ENCODE results near the gene PMP22. TPM values are rescaled to one million over a fixed set of nuclear protein-coding genes. Genes with fewer than 3 reads are reported as not detected.
"Not testable (repeated sequence)": the region's sequence is repeated elsewhere in the genome, so short reads cannot be mapped to it uniquely, and the experiment has no call there.

PMP22 gene
- total and polyA plus RNA-seq, 2 donors = 12.5 to 74.0 TPM

GRCh38 chr17:15233971-15234370, 31.2 kb downstream of the PMP22 start:
- Histone ChIP-seq H3K27ac (ENCODE audit: low read depth in 1 of 2, low read length in 1 of 2) (no peak overlapping the region), H3K9me3 (ENCODE audit: control insufficient read depth in 2 of 2, insufficient read depth in 1 of 2, low read length in 1 of 2) (no peaks in the 10 kb centered on the region), H3K27me3 (ENCODE audit: control insufficient read depth in 2 of 2, insufficient read depth in 1 of 2, low read length in 1 of 2) (no peaks in the 10 kb centered on the region), H3K36me3 (ENCODE audit: control insufficient read depth in 2 of 2, insufficient read depth in 2 of 2, low read length in 1 of 2) (no peaks in the 10 kb centered on the region), H3K4me1 (ENCODE audit: control insufficient read depth in 2 of 2, insufficient read depth in 2 of 2, low read length in 2 of 2) (peaks cover 0 to 5% of the 10 kb centered on the region in 2 donors), H3K4me3 (ENCODE audit: low read length in 2 of 2) (no peak overlapping the region)
- no peak for DNase-seq (ENCODE audit: low read depth in 6 of 9, low spot score in 9 of 9)
- 98% methylated on average over 7 of the region's 7 CpGs for WGBS

- Histone ChIP-seq H3K36me3 (ENCODE audit: control insufficient read depth in 2 of 2, insufficient read depth in 2 of 2, low read length in 1 of 2) (no peaks in the 10 kb centered on the region), H3K9me3 (ENCODE audit: control insufficient read depth in 2 of 2, insufficient read depth in 1 of 2, low read length in 1 of 2) (no peaks in the 10 kb centered on the region), H3K4me1 (ENCODE audit: control insufficient read depth in 2 of 2, insufficient read depth in 2 of 2, low read length in 2 of 2) (peaks cover 0 to 5% of the 10 kb centered on the region in 2 donors), H3K27ac (ENCODE audit: low read depth in 1 of 2, low read length in 1 of 2) (no peak overlapping the region), H3K4me3 (ENCODE audit: low read length in 2 of 2) (no peak overlapping the region), H3K27me3 (ENCODE audit: control insufficient read depth in 2 of 2, insufficient read depth in 1 of 2, low read length in 1 of 2) (no peaks in the 10 kb centered on the region)
- no peak for DNase-seq (ENCODE audit: low read depth in 6 of 9, low spot score in 9 of 9)
- 92% methylated on average over 4 of the region's 4 CpGs for WGBS
Measured at GRCh38 chr17:15233022-15233805, 31.9 kb downstream of the PMP22 start.

- Histone ChIP-seq H3K36me3 (ENCODE audit: control insufficient read depth in 2 of 2, insufficient read depth in 2 of 2, low read length in 1 of 2) (no peaks in the 10 kb centered on the region), H3K9me3 (ENCODE audit: control insufficient read depth in 2 of 2, insufficient read depth in 1 of 2, low read length in 1 of 2) (no peaks in the 10 kb centered on the region), H3K27me3 (ENCODE audit: control insufficient read depth in 2 of 2, insufficient read depth in 1 of 2, low read length in 1 of 2) (no peaks in the 10 kb centered on the region), H3K27ac (ENCODE audit: low read depth in 1 of 2, low read length in 1 of 2) (no peak overlapping the region), H3K4me3 (ENCODE audit: low read length in 2 of 2) (no peak overlapping the region), H3K4me1 (ENCODE audit: control insufficient read depth in 2 of 2, insufficient read depth in 2 of 2, low read length in 2 of 2) (peaks cover 0 to 5% of the 10 kb centered on the region in 2 donors)
- DNase-seq (ENCODE audit: low read depth in 6 of 9, low spot score in 9 of 9) = no peak
- WGBS = 91% methylated on average over 3 of the region's 3 CpGs
Measured at GRCh38 chr17:15232517-15232915, 32.6 kb downstream of the PMP22 start.

- Histone ChIP-seq H3K27ac (ENCODE audit: low read depth in 1 of 2, low read length in 1 of 2) (no peak overlapping the region), H3K27me3 (ENCODE audit: control insufficient read depth in 2 of 2, insufficient read depth in 1 of 2, low read length in 1 of 2) (no peaks in the 10 kb centered on the region), H3K4me1 (ENCODE audit: control insufficient read depth in 2 of 2, insufficient read depth in 2 of 2, low read length in 2 of 2) (peaks cover 0 to 5% of the 10 kb centered on the region in 2 donors), H3K36me3 (ENCODE audit: control insufficient read depth in 2 of 2, insufficient read depth in 2 of 2, low read length in 1 of 2) (no peaks in the 10 kb centered on the region), H3K9me3 (ENCODE audit: control insufficient read depth in 2 of 2, insufficient read depth in 1 of 2, low read length in 1 of 2) (no peaks in the 10 kb centered on the region), H3K4me3 (ENCODE audit: low read length in 2 of 2) (no peak overlapping the region)
- WGBS = 96% methylated on average over 12 of the region's 12 CpGs
- no peak for DNase-seq (ENCODE audit: low read depth in 6 of 9, low spot score in 9 of 9)
Measured at GRCh38 chr17:15231851-15232516, 33.1 kb downstream of the PMP22 start.

GRCh38 chr17:15230866-15231265, 34.3 kb downstream of the PMP22 start:
- no peaks in the 10 kb centered on the region for H3K36me3 ChIP-seq (ENCODE audit: control insufficient read depth in 2 of 2, insufficient read depth in 2 of 2, low read length in 1 of 2)
- no peaks in the 10 kb centered on the region for H3K4me1 ChIP-seq (ENCODE audit: control insufficient read depth in 2 of 2, insufficient read depth in 2 of 2, low read length in 2 of 2)
- WGBS = 94% methylated on average over 18 of the region's 18 CpGs
- H3K9me3 ChIP-seq (ENCODE audit: control insufficient read depth in 2 of 2, insufficient read depth in 1 of 2, low read length in 1 of 2) = no peaks in the 10 kb centered on the region
- H3K27me3 ChIP-seq (ENCODE audit: control insufficient read depth in 2 of 2, insufficient read depth in 1 of 2, low read length in 1 of 2) = no peaks in the 10 kb centered on the region
- H3K4me3 ChIP-seq (ENCODE audit: low read length in 2 of 2) = no peak overlapping the region
- DNase-seq (ENCODE audit: low read depth in 6 of 9, low spot score in 9 of 9) = no peak
- H3K27ac ChIP-seq (ENCODE audit: low read depth in 1 of 2, low read length in 1 of 2) = no peak overlapping the region

GRCh38 chr17:15221827-15222226, 43.3 kb downstream of the PMP22 start:
- not testable (repeated sequence) for H3K4me3 ChIP-seq (ENCODE audit: low read length in 2 of 2); H3K36me3 ChIP-seq (ENCODE audit: control insufficient read depth in 2 of 2, insufficient read depth in 2 of 2, low read length in 1 of 2); H3K27me3 ChIP-seq (ENCODE audit: control insufficient read depth in 2 of 2, insufficient read depth in 1 of 2, low read length in 1 of 2); H3K27ac ChIP-seq (ENCODE audit: low read depth in 1 of 2, low read length in 1 of 2); H3K4me1 ChIP-seq (ENCODE audit: control insufficient read depth in 2 of 2, insufficient read depth in 2 of 2, low read length in 2 of 2); H3K9me3 ChIP-seq (ENCODE audit: control insufficient read depth in 2 of 2, insufficient read depth in 1 of 2, low read length in 1 of 2); DNase-seq (ENCODE audit: low read depth in 6 of 9, low spot score in 9 of 9)
- WGBS = 96% methylated on average over 3 of the region's 3 CpGs

GRCh38 chr17:15220785-15221184, 44.3 kb downstream of the PMP22 start:
- H3K36me3 ChIP-seq (ENCODE audit: control insufficient read depth in 2 of 2, insufficient read depth in 2 of 2, low read length in 1 of 2) = no peaks in the 10 kb centered on the region
- H3K27ac ChIP-seq (ENCODE audit: low read depth in 1 of 2, low read length in 1 of 2) = no peak overlapping the region
- no peak overlapping the region for H3K4me3 ChIP-seq (ENCODE audit: low read length in 2 of 2)
- no peaks in the 10 kb centered on the region for H3K9me3 ChIP-seq (ENCODE audit: control insufficient read depth in 2 of 2, insufficient read depth in 1 of 2, low read length in 1 of 2)
- no peak for DNase-seq (ENCODE audit: low read depth in 6 of 9, low spot score in 9 of 9)
- H3K4me1 ChIP-seq (ENCODE audit: control insufficient read depth in 2 of 2, insufficient read depth in 2 of 2, low read length in 2 of 2) = no peaks in the 10 kb centered on the region
- WGBS = 88% methylated on average over 2 of the region's 2 CpGs
- no peaks in the 10 kb centered on the region for H3K27me3 ChIP-seq (ENCODE audit: control insufficient read depth in 2 of 2, insufficient read depth in 1 of 2, low read length in 1 of 2)

GRCh38 chr17:15216481-15216880, 48.6 kb downstream of the PMP22 start:
- no peaks in the 10 kb centered on the region for H3K4me1 ChIP-seq (ENCODE audit: control insufficient read depth in 2 of 2, insufficient read depth in 2 of 2, low read length in 2 of 2)
- H3K4me3 ChIP-seq (ENCODE audit: low read length in 2 of 2) = no peak overlapping the region
- H3K27ac ChIP-seq (ENCODE audit: low read depth in 1 of 2, low read length in 1 of 2) = no peak overlapping the region
- 97% methylated on average over 2 of the region's 2 CpGs for WGBS
- no peak for DNase-seq (ENCODE audit: low read depth in 6 of 9, low spot score in 9 of 9)
- H3K27me3 ChIP-seq (ENCODE audit: control insufficient read depth in 2 of 2, insufficient read depth in 1 of 2, low read length in 1 of 2) = no peaks in the 10 kb centered on the region
- H3K36me3 ChIP-seq (ENCODE audit: control insufficient read depth in 2 of 2, insufficient read depth in 2 of 2, low read length in 1 of 2) = no peaks in the 10 kb centered on the region
- H3K9me3 ChIP-seq (ENCODE audit: control insufficient read depth in 2 of 2, insufficient read depth in 1 of 2, low read length in 1 of 2) = no peaks in the 10 kb centered on the region

- WGBS = 87% methylated on average over 5 of the region's 5 CpGs
- Histone ChIP-seq H3K27ac (ENCODE audit: low read depth in 1 of 2, low read length in 1 of 2) (no peak overlapping the region), H3K27me3 (ENCODE audit: control insufficient read depth in 2 of 2, insufficient read depth in 1 of 2, low read length in 1 of 2) (no peaks in the 10 kb centered on the region), H3K4me1 (ENCODE audit: control insufficient read depth in 2 of 2, insufficient read depth in 2 of 2, low read length in 2 of 2) (no peaks in the 10 kb centered on the region), H3K9me3 (ENCODE audit: control insufficient read depth in 2 of 2, insufficient read depth in 1 of 2, low read length in 1 of 2) (no peaks in the 10 kb centered on the region), H3K4me3 (ENCODE audit: low read length in 2 of 2) (no peak overlapping the region), H3K36me3 (ENCODE audit: control insufficient read depth in 2 of 2, insufficient read depth in 2 of 2, low read length in 1 of 2) (no peaks in the 10 kb centered on the region)
- DNase-seq (ENCODE audit: low read depth in 6 of 9, low spot score in 9 of 9) = peak in 2 of 9 donors; percentile 8 to 11
Measured at GRCh38 chr17:15213381-15214087, 51.6 kb downstream of the PMP22 start.
